Lung (tissue), 12 donors: Measurements from ENCODE around the gene FHOD3. TPM values are rescaled to one million over a fixed set of nuclear protein-coding genes. Genes with fewer than 3 reads are reported as not detected.
A peak's percentile ranks its signal among the peaks of the same experiment; 100 is the strongest.

ENCODE experiments used
- ATAC-seq: fragments of 200-7000 bp; cut with Tn5 transposase; one replicate; pipeline ENCODE4 v1.9.1; 2020; ENCODE audit warnings: moderate number of reproducible peaks; ENCODE audit not compliant: insufficient read depth, low FRiP score
- DNase-seq, 3 donors: peaks; one replicate each; pipeline ENCODE4 v3.0.0-alpha.2; 2013 to 2017
- H3K27ac ChIP-seq, 2 donors: one replicate each; pipeline ENCODE4 v1.5.1; 2013; ENCODE audit warnings: mild to moderate bottlenecking in 2 of 2, moderate library complexity in 2 of 2, control low read depth in 1 of 2, inconsistent platforms in 1 of 2, low read depth in 1 of 2, low read length in 1 of 2
- H3K27me3 ChIP-seq, 3 donors: one replicate each; pipeline ENCODE4 v1.5.1; 2013; ENCODE audit warnings: low read length in 2 of 3; ENCODE audit not compliant: control insufficient read depth in 3 of 3, insufficient read depth in 3 of 3
- H3K36me3 ChIP-seq, 4 donors: one replicate each; pipeline ENCODE4 v1.5.1; 2013; ENCODE audit warnings: low read length in 4 of 4, mild to moderate bottlenecking in 1 of 4, moderate library complexity in 1 of 4; ENCODE audit not compliant: control insufficient read depth in 4 of 4, insufficient read depth in 4 of 4
- H3K4me1 ChIP-seq, 5 donors: one replicate each; pipeline ENCODE4 v1.5.1; 2013; ENCODE audit warnings: low read length in 5 of 5, mild to moderate bottlenecking in 2 of 5, moderate library complexity in 1 of 5; ENCODE audit not compliant: control insufficient read depth in 5 of 5, insufficient read depth in 5 of 5
- H3K4me3 ChIP-seq: one replicate; pipeline ENCODE4 v1.5.1; 2013; ENCODE audit warnings: mild to moderate bottlenecking, control low read depth, moderate library complexity
- H3K9ac ChIP-seq, 2 donors: one replicate each; pipeline ENCODE4 v1.5.1; 2013; ENCODE audit warnings: low read length in 2 of 2, control low read depth in 1 of 2; ENCODE audit not compliant: insufficient read depth in 1 of 2
- H3K9me3 ChIP-seq, 4 donors: one replicate each; pipeline ENCODE4 v1.5.1; 2013; ENCODE audit warnings: low read length in 3 of 4, mild to moderate bottlenecking in 1 of 4, moderate library complexity in 1 of 4; ENCODE audit not compliant: control insufficient read depth in 4 of 4, insufficient read depth in 3 of 4
- WGBS, 2 donors: extraction: QIAGEN DNeasy Blood & Tissue Kit; methylation state at CpG; one replicate each; pipeline ENCODE4 v1.1.7; 2013; 5-methylcytosine and 5-hydroxymethylcytosine counted together
- polyA plus RNA-seq, 2 donors: library from polyadenylated mRNA; stranded (reverse); fragments of 200-250 nt; gene quantifications; one replicate each; pipeline ENCODE4 v1.2.1, GENCODE V29; 2013
- total RNA-seq, 2 donors: library from RNA; depleted of rRNA in 1 of 2; stranded (reverse); fragments of >200 nt in 1 of 2; gene quantifications; one replicate each; pipeline ENCODE4 v1.2.1, GENCODE V29; 2014 to 2021
- TF ChIP-seq, protein P1 (sequence below): IDR thresholded peaks from 2 replicates; pipeline ENCODE4 v1.5.1; 2012; ENCODE audit warnings: mild to moderate bottlenecking; ENCODE audit errors: control extremely low read depth, extremely low read depth
- donor health status: control.
- donor health status: control.
- donor health status: Bipolar disorder and iron deficiency.
- donor health status: healthy.
- donor health status: DM: yes; HTN: yes; CAD: no.

FHOD3 gene
- total and polyA plus RNA-seq, 4 donors = 1.0 to 7.4 (median 2.9) TPM

DNA sequence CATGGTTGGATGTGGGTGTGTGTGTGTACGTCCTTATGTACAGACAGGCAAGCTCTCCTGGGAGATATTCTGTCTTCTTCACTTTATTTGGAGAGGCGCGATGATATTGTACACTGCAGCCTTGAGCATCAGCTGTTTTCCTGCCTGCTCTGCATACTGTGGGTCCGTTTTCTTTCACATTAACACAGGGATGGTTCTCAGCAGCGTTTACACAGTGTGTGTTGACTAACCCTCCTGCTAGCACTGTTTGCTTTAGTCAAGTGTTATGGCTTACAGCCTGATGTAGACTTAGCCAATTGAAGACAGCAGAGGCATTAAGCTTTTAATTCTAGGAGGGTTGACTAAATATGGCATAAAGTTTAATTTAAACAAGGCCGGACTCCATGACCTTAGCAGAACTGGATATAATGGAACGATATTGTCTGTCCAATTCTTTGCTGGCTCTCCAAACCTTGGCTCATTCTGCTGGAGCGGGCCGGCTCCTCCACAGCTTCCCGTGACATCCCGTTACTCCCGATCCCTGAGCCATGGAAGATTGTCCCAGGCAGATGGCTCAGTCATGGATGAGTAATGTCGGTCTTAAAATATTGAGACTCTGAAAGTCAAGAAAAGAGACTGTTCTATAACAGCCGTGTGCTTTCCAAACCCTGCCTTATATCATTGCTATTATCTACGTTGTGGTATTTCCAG, 396.6 kb downstream of the FHOD3 start:
- no peak overlapping the region for H3K9ac ChIP-seq
- H3K27ac ChIP-seq = no peak overlapping the region
- no peak overlapping the region for H3K4me3 ChIP-seq
- H3K27me3 ChIP-seq = no peaks in the 10 kb centered on the region
- peaks cover 0 to 1% (median 0%) of the 10 kb centered on the region in 4 donors for H3K9me3 ChIP-seq
- H3K4me1 ChIP-seq = peaks cover 0 to 9% (median 0%) of the 10 kb centered on the region in 5 donors
- TF ChIP-seq, protein P1, sequence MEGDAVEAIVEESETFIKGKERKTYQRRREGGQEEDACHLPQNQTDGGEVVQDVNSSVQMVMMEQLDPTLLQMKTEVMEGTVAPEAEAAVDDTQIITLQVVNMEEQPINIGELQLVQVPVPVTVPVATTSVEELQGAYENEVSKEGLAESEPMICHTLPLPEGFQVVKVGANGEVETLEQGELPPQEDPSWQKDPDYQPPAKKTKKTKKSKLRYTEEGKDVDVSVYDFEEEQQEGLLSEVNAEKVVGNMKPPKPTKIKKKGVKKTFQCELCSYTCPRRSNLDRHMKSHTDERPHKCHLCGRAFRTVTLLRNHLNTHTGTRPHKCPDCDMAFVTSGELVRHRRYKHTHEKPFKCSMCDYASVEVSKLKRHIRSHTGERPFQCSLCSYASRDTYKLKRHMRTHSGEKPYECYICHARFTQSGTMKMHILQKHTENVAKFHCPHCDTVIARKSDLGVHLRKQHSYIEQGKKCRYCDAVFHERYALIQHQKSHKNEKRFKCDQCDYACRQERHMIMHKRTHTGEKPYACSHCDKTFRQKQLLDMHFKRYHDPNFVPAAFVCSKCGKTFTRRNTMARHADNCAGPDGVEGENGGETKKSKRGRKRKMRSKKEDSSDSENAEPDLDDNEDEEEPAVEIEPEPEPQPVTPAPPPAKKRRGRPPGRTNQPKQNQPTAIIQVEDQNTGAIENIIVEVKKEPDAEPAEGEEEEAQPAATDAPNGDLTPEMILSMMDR = no peak
- WGBS, 2 donors = 61 to 83% methylated on average over 15 of the region's 15 CpGs
- H3K36me3 ChIP-seq = no peaks in the 10 kb centered on the region
- ATAC-seq (peak; percentile 87), DNase-seq (peak in 2 of 3 donors; percentile 23 to 60)

DNA sequence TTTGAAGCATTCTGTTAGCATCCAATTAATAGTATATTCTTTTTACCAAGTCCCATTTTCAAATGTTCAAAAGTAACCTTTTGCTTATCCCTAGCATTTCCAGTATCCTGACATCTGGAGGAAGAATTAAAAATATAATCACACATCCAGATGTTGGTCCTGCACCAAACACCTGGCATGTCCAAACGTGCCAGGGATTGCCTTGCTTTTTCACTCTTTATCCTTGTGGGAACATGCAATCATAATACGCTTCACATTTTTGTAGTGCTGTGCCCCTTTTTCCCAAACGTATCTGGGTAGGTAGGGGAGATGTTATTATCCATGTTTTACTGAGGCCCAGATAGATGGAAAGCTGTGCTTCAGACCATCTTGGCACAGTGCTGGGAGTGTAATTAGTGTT, 398.3 kb downstream of the FHOD3 start:
- Histone ChIP-seq H3K4me1 (peaks cover 0 to 4% (median 0%) of the 10 kb centered on the region in 5 donors), H3K9ac (no peak overlapping the region), H3K27ac (no peak overlapping the region), H3K4me3 (no peak overlapping the region), H3K9me3 (peaks cover 0 to 1% (median 0%) of the 10 kb centered on the region in 4 donors), H3K36me3 (no peaks in the 10 kb centered on the region), H3K27me3 (no peaks in the 10 kb centered on the region)
- no peak for ATAC-seq
- 85 to 86% methylated on average over 3 of the region's 3 CpGs for WGBS, 2 donors
- no peak for DNase-seq
- TF ChIP-seq, protein P1 = no peak

DNA sequence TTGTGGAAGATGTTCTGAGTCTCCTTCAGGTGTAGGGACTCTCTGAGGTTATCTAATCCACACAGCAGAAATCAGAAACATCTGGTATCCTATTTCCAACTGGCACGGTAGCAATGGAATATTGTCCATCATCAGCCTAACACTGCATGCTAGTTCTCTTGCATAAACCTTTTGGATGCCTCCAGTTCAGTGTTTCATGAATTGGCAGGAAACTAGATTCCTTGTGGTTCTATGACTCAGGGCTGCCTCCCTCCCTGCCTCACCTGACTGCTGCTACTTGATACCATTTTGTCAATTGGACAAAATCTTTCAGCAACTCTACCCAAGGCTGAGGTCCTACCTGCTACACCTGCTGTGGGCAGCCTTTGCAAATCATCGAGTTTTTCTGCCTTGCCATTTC, 400.4 kb downstream of the FHOD3 start:
- WGBS, 2 donors = 86 to 91% methylated on average over 2 of the region's 2 CpGs
- Histone ChIP-seq H3K4me1 (peaks cover 0 to 3% (median 0%) of the 10 kb centered on the region in 5 donors), H3K27ac (peak overlapping the region in 1 of 2 donors; percentile 11), H3K9me3 (peaks cover 0 to under 1% (median 0%) of the 10 kb centered on the region in 4 donors), H3K9ac (no peak overlapping the region), H3K36me3 (no peaks in the 10 kb centered on the region), H3K4me3 (no peak overlapping the region), H3K27me3 (no peaks in the 10 kb centered on the region)
- ATAC-seq = no peak
- TF ChIP-seq, protein P1 = no peak
- no peak for DNase-seq
